ENCODE results near the gene KCNMA1.
A peak's percentile ranks its signal among the peaks of the same experiment; 100 is the strongest.
"Not testable (repeated sequence)": the region's sequence is repeated elsewhere in the genome, so short reads cannot be mapped to it uniquely, and the experiment has no call there.

The KCNMA1 gene

GRCh38 chr10:77526868-77527617 lies 110.6 kb downstream of the KCNMA1 start:
- DNase-seq: no peak

GRCh38 chr10:77524281-77524711 lies 113.3 kb downstream of the KCNMA1 start:
- DNase-seq: no peak

GRCh38 chr10:77522268-77522809 lies 115.3 kb downstream of the KCNMA1 start:
- DNase-seq: no peak

- no peak for DNase-seq
These were observed 116.6 kb downstream of the KCNMA1 start for GRCh38 chr10:77520995-77521394.

- DNase-seq: no peak
These were observed 117.3 kb downstream of the KCNMA1 start for GRCh38 chr10:77520290-77520689.

- DNase-seq: not testable (repeated sequence)
These were observed 117.8 kb downstream of the KCNMA1 start for GRCh38 chr10:77519791-77520190.

GRCh38 chr10:77518910-77519274 lies 118.7 kb downstream of the KCNMA1 start:
- DNase-seq: no peak

- DNase-seq: no peak
These were observed 119.2 kb downstream of the KCNMA1 start for GRCh38 chr10:77518241-77518909.

GRCh38 chr10:77516575-77516974 lies 121.0 kb downstream of the KCNMA1 start:
- no peak for DNase-seq

- DNase-seq: no peak
These were observed 122.7 kb downstream of the KCNMA1 start for GRCh38 chr10:77514870-77515269.

- DNase-seq: peak; percentile 38
These were observed 123.8 kb downstream of the KCNMA1 start for GRCh38 chr10:77513781-77514331.

- DNase-seq: no peak
These were observed 124.4 kb downstream of the KCNMA1 start for GRCh38 chr10:77513220-77513619.

GRCh38 chr10:77512219-77512578 lies 125.4 kb downstream of the KCNMA1 start:
- no peak for DNase-seq

- DNase-seq: no peak
These were observed 126.0 kb downstream of the KCNMA1 start for GRCh38 chr10:77511498-77512218.

GRCh38 chr10:77510695-77511094 lies 126.9 kb downstream of the KCNMA1 start:
- DNase-seq: no peak

- DNase-seq: no peak
These were observed 127.3 kb downstream of the KCNMA1 start for GRCh38 chr10:77510294-77510693.

- no peak for DNase-seq
These were observed 128.2 kb downstream of the KCNMA1 start for GRCh38 chr10:77509391-77509790.

- DNase-seq: no peak
These were observed 130.2 kb downstream of the KCNMA1 start for GRCh38 chr10:77507291-77507880.

GRCh38 chr10:77506517-77507200 lies 130.9 kb downstream of the KCNMA1 start:
- no peak for DNase-seq

GRCh38 chr10:77505431-77506334 lies 131.9 kb downstream of the KCNMA1 start:
- DNase-seq: no peak

- DNase-seq: peak; percentile 26
These were observed 132.7 kb downstream of the KCNMA1 start for GRCh38 chr10:77504873-77505257.
